Measurements from ENCODE around the gene LRP11. TPM values are rescaled to one million over a fixed set of nuclear protein-coding genes. Genes with fewer than 3 reads are reported as not detected.

Gene LRP11
- total RNA-seq, 1 experiment from 2014 or later: 14.8 TPM

DNA sequence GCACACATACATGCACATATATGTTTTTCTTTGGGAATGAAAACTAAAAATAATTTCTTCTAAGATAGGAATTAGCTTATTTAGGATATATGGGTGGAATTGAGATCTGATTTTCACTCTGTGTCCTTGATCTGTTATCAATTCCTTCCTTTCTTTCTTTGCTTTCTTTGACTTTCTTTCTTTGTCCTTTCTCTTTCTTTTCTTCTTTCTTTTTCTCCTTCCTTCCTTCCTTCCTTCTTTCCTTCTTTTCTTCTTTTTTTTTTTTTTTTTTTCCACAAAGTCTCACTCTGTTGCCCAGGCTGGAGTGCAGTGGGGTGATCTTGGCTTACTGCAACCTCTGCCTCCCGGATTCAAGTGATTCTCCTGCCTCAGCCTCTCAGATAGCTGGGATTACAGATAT, 86.5 kb downstream of the LRP11 start:
- DNase-seq: no peak
- Histone ChIP-seq H2AFZ (ENCODE audit: low read length) (no peak overlapping the region), H3K18ac (ENCODE audit: insufficient read length, low read depth, low read length) (no peak overlapping the region), H3K27ac (ENCODE audit: insufficient read length, low read depth, low read length) (no peak overlapping the region), H3K79me2 (ENCODE audit: insufficient read depth, low read length) (no peaks in the 10 kb centered on the region), H4K91ac (ENCODE audit: insufficient read length, low read depth, low read length) (no peak overlapping the region), H4K5ac (ENCODE audit: insufficient read length, low read depth, low read length) (no peak overlapping the region), H2BK5ac (ENCODE audit: insufficient read length, low read length) (no peak overlapping the region), H3T11ph (ENCODE audit: low read length) (no peak overlapping the region), H2AK5ac (ENCODE audit: insufficient read length, low read length) (no peak overlapping the region), H3K4ac (ENCODE audit: low read depth, low read length) (no peak overlapping the region), H3K9ac (ENCODE audit: extremely low read depth, insufficient read length, low read length) (no peak overlapping the region), H3K27me3 (ENCODE audit: insufficient read depth, low read length) (no peaks in the 10 kb centered on the region), H3K23ac (ENCODE audit: insufficient read length, low read depth, low read length) (no peak overlapping the region), H4K8ac (replicated peaks; ENCODE audit: insufficient read length, low read depth, low read length) (no peak overlapping the region), H2BK120ac (ENCODE audit: low read depth, low read length, poor library complexity, severe bottlenecking) (no peak overlapping the region), H3K56ac (ENCODE audit: insufficient read length, low read depth, low read length) (no peak overlapping the region), H2BK20ac (ENCODE audit: low read depth, low read length, poor library complexity, severe bottlenecking) (no peak overlapping the region), H3K4me2 (ENCODE audit: insufficient read depth, insufficient read length, low read length) (no peak overlapping the region), H3K23me2 (ENCODE audit: insufficient read length, low read depth, low read length, poor library complexity, severe bottlenecking) (no peaks in the 10 kb centered on the region), H4K20me1 (ENCODE audit: control insufficient read depth, insufficient read depth, insufficient read length) (no peaks in the 10 kb centered on the region), H2BK12ac (ENCODE audit: insufficient read length, low read depth, low read length) (no peak overlapping the region), H3K4me1 (ENCODE audit: insufficient read depth, low read length) (no peaks in the 10 kb centered on the region), H3K79me1 (ENCODE audit: insufficient read depth, low read depth, low read length, poor library complexity, severe bottlenecking) (no peaks in the 10 kb centered on the region), H3K9me3 (ENCODE audit: control insufficient read depth, low read depth, low read length) (no peaks in the 10 kb centered on the region), H2BK15ac (ENCODE audit: low read depth, low read length) (no peak overlapping the region), H3K14ac (ENCODE audit: insufficient read depth, low read length) (no peak overlapping the region)
- Mint-ChIP-seq H3K36me3 (ENCODE audit: insufficient read depth in 1 of 3, low read depth in 3 of 3) (peaks cover 9 to 48% (median 18%) of the 10 kb centered on the region in 3 experiments), H3K27ac (0 out of 7 replicates have a peak overlapping the region, but pooled peaks of 1 of the 3 experiments have one; percentile 18), H3K4me1 (no peaks in the 10 kb centered on the region), H3K27me3 (ENCODE audit: low read depth) (no peaks in the 10 kb centered on the region), H3K9me3 (no peaks in the 10 kb centered on the region), H3K4me3 (no peak overlapping the region)
- no peak for TF ChIP-seq CTCF (conservative IDR thresholded peaks at IDR 0.05)
- no CpG with 5 or more reads among the region's 1 CpG for WGBS (ENCODE audit: extremely low coverage, insufficient read length, low lambda C conversion rate)

All from H9 (cell line).